Measurements from ENCODE around the gene CAPN11.

Gene CAPN11

DNA sequence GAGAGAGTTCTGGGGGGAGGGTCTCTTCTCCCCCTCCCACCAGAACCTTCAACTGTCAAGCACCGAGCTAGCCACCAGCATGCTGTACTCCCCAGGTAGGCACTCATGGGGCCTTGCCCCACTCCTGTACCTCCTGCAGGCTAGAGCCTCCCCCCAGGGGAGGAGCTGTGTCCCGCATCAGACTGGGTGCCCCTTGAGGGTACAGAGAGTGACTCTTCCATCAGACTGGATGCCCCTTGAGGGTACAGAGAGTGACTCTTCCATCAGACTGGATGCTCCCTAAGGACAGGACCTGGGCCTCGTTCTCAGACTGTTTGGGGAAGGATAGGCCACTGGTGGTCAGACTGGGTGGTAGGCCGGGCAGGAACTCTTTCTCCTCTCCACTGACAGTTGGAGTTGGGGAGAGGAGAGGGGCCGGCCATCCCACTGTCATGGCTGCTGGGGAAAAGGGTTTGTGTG, at the start of gene CAPN11:
TSS of gene CAPN11 (plus strand) at position 51 of the 459 bp plus-strand sequence. CDS start at position 80, 29 bp downstream.
- no peak for DNase-seq

DNA sequence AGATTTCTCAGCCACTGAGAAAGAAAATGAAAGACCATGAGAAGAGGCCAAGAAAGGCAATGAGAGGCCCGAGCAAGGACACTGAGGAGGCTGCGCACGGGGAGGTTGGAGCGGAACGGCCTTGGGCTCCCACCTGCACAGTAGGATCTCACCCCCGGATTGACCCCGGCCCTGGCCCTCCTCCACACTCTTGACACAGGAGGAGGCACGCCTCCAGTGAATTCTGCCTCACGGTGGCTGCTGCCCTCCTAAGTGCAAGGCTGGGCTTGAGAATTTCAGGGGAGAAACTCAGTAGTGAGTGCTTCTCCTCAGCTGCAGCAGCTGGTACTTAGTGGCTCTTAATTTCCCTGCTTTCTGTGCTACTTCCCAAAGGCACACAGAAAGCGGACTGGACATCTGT, 49.4 kb upstream of the CAPN11 start:
- DNase-seq, result peak in 1 of 10 donors; percentile 41
- intact Hi-C loops (cut with DNase I), result no loop called here

More for the DNA sequence above, at the start of gene CAPN11:
- intact Hi-C loops (cut with DNase I), result no loop called here

DNA sequence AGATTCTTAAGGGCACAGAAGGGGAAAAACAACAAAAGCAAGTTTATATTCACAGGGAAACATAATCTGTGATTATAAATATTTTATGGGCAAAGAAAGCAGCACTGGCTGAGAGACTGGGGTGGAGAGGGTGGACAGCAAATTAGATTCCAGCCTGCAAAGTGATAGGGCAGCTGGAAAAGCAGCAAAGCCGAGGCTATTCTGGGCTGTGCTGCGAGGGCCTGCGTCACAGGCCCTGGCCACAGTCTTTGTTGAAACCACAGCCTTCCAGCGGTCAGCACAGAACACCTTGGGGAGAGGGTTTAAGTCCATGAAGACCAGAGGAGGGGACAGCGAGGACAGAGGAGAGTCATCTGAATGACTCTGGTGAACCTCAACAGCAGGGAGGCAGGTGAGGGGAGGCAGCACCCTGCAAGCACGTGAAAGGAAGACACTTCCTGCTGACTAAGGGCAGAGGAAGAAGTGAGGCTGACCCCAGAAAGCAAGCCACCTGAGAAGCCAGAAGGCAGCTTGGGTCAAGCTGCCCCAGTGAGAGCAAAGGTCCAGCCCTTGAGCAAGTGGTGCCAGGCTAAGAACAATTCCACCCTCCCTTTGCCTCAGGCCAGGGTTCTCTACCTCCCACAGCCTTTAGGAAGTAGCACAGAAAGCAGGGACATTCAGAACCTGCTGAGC, 48.5 kb upstream of the CAPN11 start:
- intact Hi-C loops (cut with DNase I), result no loop called here
- DNase-seq, result peak in 1 of 10 donors; percentile 60

DNA sequence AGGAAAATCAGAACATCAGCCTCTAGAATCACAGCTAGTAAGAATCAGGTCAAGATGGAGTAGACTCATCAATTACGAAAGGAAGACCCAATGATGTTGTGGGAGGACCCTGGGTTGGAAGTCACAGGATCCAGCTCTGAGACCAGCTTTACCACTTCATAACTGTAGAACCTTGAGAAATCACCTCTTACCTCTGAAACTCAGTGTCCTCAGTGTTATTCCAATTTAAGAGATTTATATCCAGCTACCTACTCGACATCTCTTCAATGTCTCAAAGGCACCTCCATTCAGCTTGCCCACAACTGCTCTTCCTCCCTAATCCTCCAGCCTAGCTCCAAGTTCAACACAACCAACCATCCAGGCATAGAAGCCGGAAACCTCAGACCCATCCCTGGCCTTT, 47.7 kb upstream of the CAPN11 start:
- no peak for DNase-seq
- intact Hi-C loops (cut with DNase I), result no loop called here

DNA sequence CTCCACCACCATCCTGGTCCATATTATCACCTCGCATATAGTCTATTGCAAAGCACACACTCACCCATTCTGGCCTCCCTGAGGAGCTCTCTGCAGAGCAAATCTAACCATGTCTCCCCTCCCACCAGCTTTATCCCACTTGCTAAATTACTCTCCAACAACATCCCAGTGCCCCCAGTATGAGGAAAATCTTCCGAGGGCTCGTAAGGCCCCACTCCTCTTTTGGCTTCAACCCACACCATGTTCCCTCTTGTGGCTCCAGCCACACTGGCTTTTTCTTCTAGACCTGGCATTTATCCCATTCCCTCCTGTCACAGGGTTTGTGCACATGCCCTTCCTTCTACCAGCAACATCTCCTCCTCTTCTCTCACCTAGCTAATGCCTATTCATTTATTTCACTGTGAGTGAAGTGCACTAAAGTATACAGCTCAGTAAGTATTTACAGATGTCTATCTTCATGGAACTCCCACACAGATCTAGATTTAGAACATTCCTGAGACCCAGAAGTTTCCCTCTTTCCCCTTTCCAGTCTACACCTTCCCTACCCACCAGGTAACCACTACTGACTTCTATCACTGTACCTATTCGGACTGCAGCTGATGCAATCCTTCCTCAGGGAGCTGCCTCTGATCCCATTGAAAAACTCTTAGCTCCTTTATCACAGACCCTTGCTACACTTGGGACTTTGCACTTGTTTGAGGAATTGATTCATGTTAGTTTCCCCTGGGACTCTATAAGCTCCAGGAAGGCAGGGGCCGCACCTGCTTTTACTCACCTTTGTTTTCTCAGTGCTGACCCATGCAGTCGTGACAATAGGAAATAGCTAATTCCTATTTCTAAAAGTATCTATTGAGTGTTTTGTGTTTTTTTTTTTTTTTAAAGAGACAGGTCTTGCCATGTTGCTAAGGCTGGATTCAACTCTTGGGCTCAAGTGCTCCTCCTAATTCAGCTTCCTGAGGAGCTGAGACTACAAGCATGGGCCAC, 46.9 kb upstream of the CAPN11 start:
- peak in 1 of 10 donors; percentile 43 for DNase-seq
- intact Hi-C loops (cut with DNase I), result no loop called here

DNA sequence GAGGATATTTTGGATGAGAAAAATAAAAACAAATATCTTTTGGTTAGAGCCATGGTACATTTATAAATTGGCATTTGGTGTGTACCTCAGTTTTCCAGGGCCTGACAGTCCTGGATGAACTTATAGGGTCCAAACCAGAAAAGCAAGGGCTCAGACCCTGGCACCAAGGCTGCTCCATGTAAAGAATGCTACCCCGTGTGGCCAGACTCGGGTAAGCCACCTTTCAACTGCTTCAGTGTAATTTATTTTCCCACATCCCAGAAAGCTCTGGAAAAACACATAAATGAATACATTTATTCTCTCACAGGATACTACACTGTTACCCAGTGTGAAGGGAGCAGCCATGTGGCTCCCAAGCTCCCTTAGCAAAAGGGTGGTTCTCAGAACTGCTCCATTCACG, 45.2 kb upstream of the CAPN11 start:
- peak in 1 of 10 donors; percentile 41 for DNase-seq
- intact Hi-C loops (cut with DNase I), result no loop called here

DNA sequence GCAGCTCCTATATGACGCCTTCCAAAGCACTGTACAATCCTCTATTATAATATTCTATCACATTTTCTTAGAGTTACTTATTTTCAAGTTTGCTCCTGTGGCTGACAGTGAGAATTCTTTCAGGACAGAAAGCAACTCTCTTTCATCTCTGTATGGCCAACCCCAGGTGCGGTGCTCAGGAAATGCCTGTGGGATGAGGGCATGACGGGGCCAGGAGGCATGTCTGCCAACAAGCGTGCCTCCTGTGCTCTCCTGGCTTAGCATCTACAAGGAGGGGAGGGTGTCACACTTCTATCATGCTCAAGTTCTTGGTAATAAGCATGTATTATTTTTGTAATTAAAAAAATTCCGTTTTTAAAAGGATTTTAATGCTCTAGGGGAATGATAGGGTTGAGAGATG, 42.8 kb upstream of the CAPN11 start:
- intact Hi-C loops (cut with DNase I), result no loop called here
- DNase-seq, result no peak

DNA sequence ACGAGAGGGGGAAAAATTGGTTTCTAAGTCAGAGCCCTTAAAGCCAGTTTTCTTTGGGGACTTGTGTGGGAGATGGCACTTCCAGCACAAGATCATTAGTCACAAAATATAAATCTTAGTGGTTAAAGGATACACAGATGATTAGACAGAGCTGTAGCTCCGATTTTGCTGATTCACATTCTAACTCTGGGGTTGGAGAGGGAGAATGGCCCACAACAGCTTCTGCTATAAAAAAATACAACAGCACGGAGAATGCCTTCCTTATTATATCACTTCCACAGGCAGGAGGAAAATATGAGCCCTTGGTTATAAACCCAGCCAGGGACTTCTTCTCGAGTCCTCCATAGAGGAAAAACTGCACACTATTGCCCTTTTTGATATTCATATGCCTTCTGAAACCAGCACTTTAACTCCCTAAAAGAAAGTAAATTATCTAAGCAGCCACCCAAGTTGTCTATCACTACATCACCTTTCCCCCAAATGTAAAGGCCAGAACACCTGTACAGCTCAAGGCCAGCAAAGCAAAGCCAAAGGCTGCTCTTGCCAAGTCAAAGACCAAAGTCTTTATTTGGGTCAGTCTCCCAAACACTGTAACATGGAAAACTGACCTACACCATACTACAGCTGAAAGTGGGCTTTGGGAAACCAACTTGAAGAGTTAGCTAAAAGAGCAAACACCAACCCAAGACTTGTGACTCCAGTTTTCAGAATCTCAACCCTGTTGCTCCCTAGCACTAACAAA, 41.8 kb upstream of the CAPN11 start:
- no peak for DNase-seq
- intact Hi-C loops (cut with DNase I), result no loop called here

DNA sequence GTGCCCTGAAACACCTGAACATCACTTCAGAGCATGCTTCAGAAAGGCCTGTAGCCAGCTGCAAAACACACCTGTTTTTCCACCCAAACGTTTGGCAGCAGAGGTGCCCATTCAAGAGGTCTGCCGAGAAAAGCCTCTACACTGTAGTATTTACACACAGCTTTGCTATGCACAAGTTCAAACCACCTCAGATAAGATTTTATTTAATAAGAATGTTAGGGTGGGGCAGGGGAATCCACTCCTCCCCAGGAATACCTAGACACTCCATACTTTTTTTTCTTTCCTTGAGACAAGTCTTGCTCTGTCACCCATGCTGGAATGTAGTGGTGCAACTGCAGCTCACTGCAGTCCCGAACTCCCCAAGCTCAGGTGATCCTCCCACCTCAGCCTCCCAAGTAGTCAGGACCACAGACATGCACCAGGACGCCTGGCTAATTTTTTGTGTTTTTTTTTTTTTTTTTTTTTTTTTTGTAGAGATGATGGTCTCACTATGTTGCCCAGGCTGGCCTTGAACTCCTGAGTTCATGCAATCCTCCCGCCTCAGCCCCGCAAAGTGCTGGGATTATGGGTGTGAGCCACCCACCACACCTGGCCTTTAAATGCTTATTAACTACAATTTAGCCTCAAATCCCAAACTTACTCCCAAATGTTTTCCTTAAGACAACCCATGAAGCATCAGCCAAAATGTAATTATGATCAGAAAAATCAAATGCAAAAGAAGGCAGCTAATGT, 41.1 kb upstream of the CAPN11 start:
- intact Hi-C loops (cut with DNase I), result no loop called here
- DNase-seq, result no peak

DNA sequence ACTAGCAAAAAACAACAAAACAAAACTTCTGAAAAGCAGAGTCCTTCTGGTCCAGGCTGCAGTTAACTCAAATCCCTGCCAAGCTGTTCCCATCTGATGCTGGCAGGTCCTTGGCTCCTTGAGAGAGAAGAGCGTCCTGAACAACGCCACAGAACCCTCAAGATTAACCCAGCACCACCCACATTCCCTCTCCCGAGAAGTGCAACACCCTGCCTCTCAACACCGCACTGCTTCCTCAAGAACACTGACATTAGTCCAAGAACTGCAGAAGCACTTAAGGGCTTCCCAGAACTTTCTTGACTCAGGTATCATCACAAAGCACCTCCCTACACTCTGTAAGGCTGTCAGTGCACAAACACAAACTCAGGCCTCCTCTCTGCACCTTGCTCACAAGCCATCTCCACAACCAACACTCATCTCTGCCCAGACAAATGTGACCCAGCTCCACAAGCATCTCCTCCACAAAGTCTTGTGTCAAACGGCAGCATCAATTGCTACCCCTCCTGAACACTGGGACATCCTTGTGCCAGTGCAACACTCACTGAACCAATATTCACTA, 38.8 kb upstream of the CAPN11 start:
- intact Hi-C loops (cut with DNase I), result no loop called here
- peak in 1 of 10 donors; percentile 72 for DNase-seq

DNA sequence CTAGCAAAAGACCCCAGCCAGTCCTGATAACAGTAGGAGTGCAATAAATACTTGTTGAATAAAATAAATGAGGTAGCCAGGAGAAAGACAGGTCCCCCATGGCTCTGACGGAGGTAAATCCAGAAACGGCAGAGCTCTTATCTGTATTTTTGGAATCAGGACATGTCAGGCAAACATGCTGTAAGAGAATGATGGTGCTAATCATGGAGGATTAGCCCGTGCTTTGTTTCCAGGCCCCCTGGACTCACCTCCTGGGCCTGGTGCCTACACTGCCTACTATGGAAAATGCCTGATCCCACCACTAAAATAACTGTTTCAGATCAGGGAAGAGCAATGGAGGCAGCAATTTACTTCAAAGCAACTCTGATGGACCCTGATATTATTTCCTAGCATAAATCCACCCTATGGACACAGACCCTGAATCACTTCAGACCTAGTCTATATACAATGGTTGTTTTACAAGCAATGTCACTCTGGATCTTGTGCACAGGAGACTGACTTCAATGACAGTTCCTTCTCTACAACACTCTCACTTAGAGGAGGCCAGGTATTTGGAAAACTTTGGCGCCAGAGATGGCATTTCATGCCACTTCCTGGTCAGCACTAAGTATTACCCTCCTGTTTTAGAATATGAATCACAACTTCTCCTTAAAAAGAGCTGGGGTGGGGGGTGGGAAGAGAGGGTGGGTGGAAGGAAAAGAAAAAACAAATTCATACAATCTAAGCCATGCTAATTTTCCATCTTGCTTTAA, 37.8 kb upstream of the CAPN11 start:
- intact Hi-C loops (cut with DNase I), result no loop called here
- no peak for DNase-seq

DNA sequence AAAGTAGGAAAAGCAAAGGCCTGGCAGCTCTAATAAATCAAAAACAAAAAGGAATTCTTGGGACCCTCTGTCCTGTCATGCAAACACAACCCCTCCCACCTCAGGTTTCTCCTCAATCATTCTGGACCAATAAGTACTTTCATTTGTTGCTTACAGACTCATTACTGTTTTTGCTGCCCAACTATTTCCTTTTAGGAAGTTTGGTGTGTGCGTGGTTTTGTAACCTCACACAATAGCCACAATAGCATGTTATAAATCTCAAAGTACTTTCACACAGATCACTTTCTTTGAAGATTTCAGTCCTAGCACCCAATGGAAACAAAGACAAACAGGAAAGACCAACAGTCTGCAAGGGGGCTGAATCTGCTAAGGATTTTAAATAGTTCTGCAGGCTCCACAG, 35.8 kb upstream of the CAPN11 start:
- no peak for DNase-seq
- intact Hi-C loops (cut with DNase I), result no loop called here

DNA sequence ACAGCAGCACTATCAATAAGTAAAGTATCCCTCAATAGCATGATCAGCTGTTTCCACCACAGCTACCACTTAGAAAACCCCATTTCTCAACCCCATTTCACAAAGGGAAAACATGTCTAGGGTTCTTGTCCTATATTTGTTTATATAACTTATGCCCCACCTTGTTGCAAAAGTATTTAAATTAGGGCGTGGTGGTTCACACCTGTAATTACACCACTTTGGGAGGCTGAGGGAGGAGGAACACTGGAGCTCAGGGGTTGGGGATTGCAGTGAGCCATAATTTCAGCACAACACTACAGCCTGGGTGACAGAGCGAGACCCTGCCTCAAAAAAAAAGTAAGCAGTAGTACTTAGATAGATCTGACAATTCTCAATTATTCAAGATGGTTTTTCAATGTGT, 35.1 kb upstream of the CAPN11 start:
- DNase-seq, result no peak
- intact Hi-C loops (cut with DNase I), result no loop called here

DNA sequence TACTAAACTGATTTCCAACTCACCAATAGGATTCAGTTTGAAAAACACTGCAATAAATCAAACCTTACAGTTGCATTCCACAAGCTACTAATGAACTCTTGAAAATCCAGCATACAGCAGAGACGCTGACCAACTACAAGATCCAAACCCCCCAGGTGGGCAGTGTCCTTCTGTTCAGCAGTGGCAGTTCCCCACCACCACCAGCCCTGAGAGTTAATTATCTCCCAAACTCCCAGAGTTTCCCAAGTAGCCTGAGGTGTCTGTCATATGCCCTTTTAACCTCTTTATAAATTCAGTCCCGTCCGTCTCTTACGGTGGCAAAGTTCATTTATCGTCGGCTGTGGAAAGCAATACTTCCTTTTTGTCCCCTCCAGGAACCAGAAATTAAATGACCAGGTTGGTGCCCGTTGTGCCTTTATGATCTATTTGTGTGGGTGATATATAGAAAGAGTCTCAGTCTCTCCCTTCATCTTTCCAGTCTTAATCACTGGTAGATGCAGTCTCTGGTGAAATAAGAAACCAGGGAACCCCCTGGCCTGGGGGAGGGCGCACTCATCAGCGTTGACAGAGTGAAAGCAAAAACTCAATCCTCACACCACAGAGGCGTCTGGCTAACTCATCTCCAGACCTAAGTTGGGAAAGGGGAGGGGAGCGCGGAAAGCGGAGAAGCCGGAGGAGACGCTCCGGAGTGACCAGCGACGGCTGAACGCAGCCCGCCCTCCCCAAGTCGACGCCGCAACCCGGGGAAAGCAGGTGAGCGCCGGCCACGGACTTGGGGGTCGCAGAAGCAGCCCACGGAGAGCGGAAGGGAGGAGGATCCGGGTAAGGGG, 32.1 kb upstream of the CAPN11 start:
- peak in 5 of 10 donors; percentile 10 to 88 (median 28) for DNase-seq
- intact Hi-C loops (cut with DNase I), result no loop called here

DNA sequence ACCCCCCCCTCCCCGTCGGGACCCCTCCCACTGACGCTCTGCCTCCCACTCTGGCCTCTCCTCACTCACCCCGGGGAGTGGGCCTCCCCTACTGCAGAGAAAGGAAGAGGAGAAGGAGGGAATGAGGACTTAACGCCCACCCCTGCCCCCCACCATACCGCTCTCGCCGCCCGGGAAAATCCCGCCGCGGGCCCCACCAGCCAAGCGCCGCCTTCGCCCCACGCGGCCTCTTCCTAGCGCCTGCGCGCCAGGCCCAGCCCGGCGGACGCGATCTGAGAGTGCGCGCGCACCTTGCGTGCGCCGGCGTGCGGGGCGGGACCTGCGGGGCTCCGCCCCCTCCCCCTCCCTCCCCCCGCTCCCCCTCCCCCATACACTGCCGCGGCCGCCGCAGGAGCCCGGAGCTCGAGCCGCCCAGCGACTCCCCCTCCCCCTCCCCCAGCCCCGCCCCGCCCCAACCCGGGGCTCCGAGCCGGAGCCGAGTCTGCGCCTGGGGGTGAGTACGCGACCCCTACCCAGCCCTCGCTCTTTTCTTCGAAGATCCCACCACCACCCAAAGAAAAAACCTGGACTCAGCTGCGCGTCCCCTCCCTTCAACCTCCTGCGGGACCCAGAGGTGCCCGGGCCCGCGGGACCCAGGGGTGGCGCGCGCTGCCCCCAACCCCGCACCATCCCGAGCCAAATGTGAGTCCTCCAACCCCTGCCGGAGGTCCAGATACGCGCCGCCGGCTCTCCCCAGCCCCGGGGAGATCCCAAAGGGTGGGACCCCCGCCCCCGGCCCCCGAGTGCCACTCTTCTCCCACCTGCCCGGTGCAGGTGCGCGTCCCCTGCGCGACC, 31.2 kb upstream of the CAPN11 start, which contains the start of the genes MRPL14 and TMEM63B:
TSS of gene MRPL14 (minus strand) at position 267 of the 834 bp plus-strand sequence. CDS start 10,841 bp downstream, outside the sequence.
TSS of gene TMEM63B (plus strand) at position 369 of the 834 bp plus-strand sequence. CDS start 7,031 bp downstream, outside the sequence.
- peak; percentile 74 to 98 (median 82) for DNase-seq
- intact Hi-C loops (cut with DNase I), result no loop called here

DNA sequence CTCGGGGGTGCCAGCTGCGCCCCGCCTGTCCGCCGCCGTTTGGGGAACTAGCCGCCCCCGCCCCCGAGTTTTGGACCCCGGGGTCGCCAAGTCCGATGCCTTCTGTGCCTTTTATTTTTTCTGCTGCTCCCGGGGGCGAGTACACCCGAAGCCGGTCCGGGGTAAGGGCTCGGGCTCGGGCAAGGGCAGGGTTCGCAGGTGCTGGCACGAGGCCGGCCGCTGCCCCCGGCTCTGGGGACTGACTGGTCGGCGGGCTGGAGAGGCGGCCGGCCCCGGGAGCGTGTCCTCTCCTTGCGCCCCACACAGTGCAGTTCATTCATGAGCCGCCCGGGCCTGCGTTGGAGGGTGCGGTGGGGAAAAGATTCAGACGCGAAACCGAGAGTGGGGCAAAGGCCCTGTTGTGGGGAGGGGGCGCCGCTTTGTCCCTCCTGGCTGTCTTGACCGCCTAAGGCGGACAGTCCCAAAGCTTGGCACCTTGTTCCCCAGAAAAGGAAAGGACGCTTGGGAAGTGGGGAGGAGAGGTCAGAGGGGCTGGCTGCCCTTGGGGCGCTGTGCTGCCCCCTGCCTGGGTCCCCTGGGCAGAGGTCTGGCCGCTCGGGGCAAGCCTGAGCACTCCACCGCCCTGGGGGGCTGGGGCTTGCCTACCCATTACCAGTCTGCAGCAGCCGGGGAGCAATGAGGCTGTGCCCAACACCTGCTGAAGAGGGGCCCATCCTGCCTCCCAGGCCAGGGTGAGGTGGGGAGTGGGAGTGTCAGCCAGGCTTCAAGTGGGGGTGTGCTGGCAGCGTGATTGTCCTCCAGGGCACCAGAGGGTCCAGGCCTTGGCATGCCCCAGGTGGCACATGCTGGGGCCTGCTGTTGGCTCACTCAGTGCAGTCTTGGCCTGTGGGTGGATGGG, 30.4 kb upstream of the CAPN11 start:
- peak in 9 of 10 donors; percentile 29 to 90 (median 39) for DNase-seq
- intact Hi-C loops (cut with DNase I), result no loop called here

Data from posterior cingulate gyrus (tissue), 11 donors.